Epithelial cell of esophagus (primary cell): Measurements from ENCODE around the gene CLPTM1.

ENCODE experiments used
- DNase-seq: peaks from one replicate; pipeline ENCODE4 v3.0.0; 2010; ENCODE audit warnings: low read depth
- H3K4me3 ChIP-seq: 2 replicates; pipeline ENCODE4 v1.5.1; 2011; ENCODE audit warnings: mild to moderate bottlenecking, low read length, control low read depth
- TF ChIP-seq, protein P1 (sequence below): IDR thresholded peaks from 2 replicates; pipeline ENCODE4 v1.5.1; 2011; ENCODE audit warnings: low read depth, mild to moderate bottlenecking, low read length, control low read depth, inconsistent platforms; ENCODE audit not compliant: insufficient read depth; ENCODE audit errors: missing control alignments

Gene CLPTM1

DNA sequence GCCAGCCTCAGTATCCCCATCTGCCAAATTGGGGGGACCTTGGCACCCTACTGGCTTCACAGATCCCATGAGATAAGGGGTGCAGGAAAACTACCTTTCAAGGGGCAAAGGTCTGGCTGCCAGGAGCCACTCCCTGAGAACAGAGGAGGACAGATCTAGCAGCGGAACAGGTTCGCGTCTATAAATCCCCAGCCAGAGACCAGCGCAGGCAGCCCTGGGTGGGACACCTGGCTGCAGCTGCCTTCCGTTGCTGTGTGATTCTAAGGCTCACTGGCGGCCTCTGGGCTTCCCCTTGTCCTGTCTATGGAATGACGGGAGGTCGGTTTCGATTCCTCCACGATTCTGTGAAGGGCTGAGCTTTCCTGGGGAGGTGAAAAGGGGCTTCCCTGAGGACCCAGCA, 53.4 kb downstream of the CLPTM1 start:
- H3K4me3 ChIP-seq = no peak overlapping the region
- no peak for DNase-seq
- TF ChIP-seq, protein P1, sequence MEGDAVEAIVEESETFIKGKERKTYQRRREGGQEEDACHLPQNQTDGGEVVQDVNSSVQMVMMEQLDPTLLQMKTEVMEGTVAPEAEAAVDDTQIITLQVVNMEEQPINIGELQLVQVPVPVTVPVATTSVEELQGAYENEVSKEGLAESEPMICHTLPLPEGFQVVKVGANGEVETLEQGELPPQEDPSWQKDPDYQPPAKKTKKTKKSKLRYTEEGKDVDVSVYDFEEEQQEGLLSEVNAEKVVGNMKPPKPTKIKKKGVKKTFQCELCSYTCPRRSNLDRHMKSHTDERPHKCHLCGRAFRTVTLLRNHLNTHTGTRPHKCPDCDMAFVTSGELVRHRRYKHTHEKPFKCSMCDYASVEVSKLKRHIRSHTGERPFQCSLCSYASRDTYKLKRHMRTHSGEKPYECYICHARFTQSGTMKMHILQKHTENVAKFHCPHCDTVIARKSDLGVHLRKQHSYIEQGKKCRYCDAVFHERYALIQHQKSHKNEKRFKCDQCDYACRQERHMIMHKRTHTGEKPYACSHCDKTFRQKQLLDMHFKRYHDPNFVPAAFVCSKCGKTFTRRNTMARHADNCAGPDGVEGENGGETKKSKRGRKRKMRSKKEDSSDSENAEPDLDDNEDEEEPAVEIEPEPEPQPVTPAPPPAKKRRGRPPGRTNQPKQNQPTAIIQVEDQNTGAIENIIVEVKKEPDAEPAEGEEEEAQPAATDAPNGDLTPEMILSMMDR = no peak

DNA sequence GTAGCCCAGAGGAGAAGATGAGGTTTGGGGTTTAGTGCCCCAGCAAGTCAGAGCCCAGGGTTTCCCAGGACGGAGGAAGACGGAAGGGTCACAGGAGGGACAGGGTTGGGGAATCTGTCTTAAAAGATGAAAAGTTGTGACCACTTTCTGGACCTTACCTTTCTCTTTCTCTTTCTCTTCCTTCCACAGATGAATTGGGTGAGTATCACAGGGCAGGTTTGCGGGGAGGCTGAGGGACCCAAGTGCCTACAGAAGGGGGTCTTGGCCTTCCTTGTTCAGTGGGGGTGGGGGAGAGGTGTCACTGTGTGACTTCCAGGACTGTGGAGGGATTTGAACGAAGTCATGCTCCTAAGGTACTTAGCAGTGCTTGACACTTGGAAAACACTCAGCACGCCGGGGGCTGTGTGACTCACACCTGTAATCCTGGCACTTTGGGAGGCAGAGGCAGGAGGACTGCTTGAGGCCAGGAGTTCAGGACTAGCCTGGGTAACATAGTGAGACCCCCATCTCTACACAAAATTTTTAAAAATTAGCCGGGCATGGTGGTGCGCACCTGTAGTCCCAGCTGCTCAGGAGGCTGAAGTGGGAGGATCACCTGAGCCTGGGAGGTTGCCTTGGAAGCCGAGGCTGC, 54.6 kb downstream of the CLPTM1 start:
- TF ChIP-seq, protein P1 = no peak
- no peak overlapping the region for H3K4me3 ChIP-seq
- peak; percentile 43 for DNase-seq

DNA sequence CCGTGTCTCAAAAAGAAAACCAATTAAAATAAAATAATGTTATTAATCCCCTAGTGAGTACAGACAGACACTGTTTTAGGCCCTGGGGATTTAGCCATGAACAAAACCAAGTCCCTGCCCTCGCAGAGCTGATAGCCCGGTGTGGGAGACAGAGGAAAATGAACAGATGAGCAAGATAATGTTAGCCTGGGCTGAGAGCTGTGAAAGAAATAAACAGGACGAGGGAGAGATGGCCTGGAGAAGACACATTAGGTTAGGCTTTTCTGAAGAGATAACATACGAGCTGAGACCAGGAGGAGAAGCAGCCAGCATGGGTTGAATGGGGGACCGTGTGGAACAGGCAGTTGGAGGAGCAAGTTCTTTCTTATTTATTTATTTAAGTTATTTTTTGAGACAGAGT, 55.1 kb downstream of the CLPTM1 start:
- TF ChIP-seq, protein P1 = no peak
- no peak for DNase-seq
- H3K4me3 ChIP-seq = no peak overlapping the region

DNA sequence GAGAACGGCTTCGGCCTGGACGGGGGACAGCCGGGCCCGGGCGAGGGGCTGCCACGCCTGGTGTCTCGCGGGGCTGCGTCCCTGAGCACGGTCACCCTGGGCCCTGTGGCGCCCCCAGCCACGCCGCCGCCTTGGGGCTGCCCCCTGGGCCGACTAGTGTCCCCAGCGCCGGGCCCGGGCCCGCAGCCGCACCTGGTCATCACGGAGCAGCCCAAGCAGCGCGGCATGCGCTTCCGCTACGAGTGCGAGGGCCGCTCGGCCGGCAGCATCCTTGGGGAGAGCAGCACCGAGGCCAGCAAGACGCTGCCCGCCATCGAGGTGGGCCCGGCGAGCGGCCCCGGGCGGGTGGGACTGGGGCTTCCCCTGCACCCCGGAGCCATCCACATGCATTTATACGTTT, 56.8 kb downstream of the CLPTM1 start:
- DNase-seq = no peak
- TF ChIP-seq, protein P1 = no peak
- H3K4me3 ChIP-seq = no peak overlapping the region

DNA sequence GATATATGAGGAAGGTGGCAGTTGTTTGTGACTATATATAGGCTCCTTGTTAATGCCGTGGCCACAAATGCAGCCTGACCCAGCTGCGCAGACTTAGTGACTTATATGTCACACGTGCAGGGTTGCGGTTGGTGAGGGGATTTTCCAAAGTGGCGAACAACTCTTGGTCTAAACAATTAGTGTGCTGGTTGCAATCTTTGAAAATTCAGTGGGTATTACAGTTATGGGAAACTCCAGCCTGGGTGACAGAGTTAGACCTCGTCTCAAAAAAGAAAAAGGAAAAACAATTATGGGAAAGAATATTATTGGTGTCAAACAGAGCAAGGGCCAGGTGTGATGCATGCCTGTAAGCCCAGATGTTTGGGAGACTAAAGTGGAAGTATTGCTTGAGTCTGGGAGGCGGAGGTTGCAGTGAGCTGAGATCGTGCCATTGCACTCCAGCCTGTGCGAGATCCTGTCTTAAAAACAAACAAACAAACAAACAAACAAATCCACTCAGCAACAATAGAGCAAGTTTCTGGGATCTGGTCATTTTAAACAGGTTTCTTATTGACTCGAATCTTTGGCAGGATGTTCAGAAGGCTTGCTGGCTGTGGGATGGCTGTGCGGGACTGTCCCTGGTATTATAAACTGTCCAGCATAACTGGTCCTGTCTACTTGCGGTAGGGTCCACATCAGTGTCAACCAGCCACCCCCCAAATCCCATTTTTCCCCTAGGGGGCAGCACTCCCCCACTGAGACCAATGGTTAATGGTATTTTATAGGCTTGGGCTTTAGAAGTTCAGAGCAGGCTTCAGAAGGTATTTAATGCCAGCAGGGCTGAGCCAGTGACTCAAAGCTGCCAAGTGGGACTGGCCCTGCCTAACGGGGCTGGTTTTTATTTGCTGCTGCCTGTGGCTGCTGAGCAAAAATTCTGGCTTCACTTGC, 61.5 kb downstream of the CLPTM1 start:
- TF ChIP-seq, protein P1 = peak; percentile 48
- H3K4me3 ChIP-seq = no peak overlapping the region
- peak; percentile 68 for DNase-seq

DNA sequence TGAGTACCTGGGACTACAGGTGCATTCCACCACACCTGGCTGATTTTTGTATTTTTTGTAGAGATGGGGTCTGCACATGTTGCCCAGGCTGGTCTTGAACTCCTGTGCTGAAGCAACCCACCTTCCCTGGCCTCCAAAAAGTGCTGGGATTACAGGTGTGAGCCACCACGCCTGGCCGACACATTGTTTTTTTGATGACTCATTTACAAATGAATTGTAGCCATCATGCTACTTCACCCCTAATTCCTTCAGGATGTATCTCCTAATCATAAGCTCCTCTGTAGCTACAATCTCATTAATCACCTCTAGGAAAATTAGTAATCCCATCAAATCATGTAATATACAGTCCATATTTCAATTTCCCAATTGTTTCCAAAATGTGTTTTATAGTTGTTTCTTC, 64.0 kb downstream of the CLPTM1 start:
- TF ChIP-seq, protein P1 = no peak
- peak; percentile 36 for DNase-seq
- H3K4me3 ChIP-seq = no peak overlapping the region

DNA sequence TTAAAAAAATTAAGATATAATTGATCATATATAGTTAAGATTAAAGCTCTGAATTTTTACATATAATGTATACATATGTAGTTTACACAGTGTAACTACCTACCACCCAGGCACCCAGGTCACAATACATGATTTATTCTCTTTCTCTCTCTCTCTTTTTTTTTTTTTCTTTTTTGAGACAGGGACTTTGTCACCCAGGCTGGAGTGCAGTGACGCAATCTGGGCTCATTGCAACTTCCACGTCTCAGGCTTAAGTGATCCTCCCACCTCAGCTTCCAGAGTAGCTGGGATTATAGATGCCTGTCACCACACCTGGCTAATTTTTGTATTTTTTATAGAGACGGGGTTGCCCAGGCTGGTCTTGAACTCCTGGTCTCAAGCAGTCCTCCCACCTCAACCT, 64.9 kb downstream of the CLPTM1 start:
- DNase-seq = no peak
- TF ChIP-seq, protein P1 = no peak
- no peak overlapping the region for H3K4me3 ChIP-seq
